ENCODE measurements around the gene CD200R1. TPM values are rescaled to one million over a fixed set of nuclear protein-coding genes. Genes with fewer than 3 reads are reported as not detected.

Gene CD200R1
- total and polyA plus RNA-seq, 2 of the 8 experiments (the other 6 are each of a cell fraction or from before 2014, with no cell fraction given), result 0.02 TPM; not detected in 1

- TF ChIP-seq CHD7 (IDR thresholded peaks at IDR 0.05; ENCODE audit: insufficient replicate concordance, low read length) (no peak), SRF (IDR thresholded peaks at IDR 0.05; ENCODE audit: low read depth, low read length) (no peak), PHF8 (conservative IDR thresholded peaks at IDR 0.05; ENCODE audit: low read depth, low read length) (no peak)
These were observed 1.1 kb upstream of the CD200R1 start (continued) for GRCh38 chr3:112976001-112976400.
